BLaER1 treated with 17β-estradiol and CSF1 and Interleukin-3, amounts not matched to agents 10 nM and 100 nM (cell line): ENCODE results near the gene LTBP1.

Source experiments
- H3K27ac ChIP-seq, 11 experiments: shearing (Covaris generic); formaldehyde crosslinking; 2 replicates each; pipeline ENCODE4 v1.8.1; 2022
- H3K27me3 ChIP-seq, 11 experiments: shearing (Covaris generic); formaldehyde crosslinking; 2 replicates each; pipeline ENCODE4 v1.8.1; 2022
- H3K36me3 ChIP-seq, 11 experiments: shearing (Covaris generic); formaldehyde crosslinking; 2 replicates each; pipeline ENCODE4 v1.8.1; 2022
- H3K4me1 ChIP-seq, 10 experiments: shearing (Covaris generic); formaldehyde crosslinking; 2 replicates each; pipeline ENCODE4 v1.8.1; 2022
- H3K4me2 ChIP-seq, 11 experiments: shearing (Covaris generic); formaldehyde crosslinking; 2 replicates each; pipeline ENCODE4 v1.8.1; 2022
- H3K4me3 ChIP-seq, 10 experiments: shearing (Covaris generic); formaldehyde crosslinking; 2 replicates each; pipeline ENCODE4 v1.8.1; 2022
- H3K9ac ChIP-seq, 11 experiments: shearing (Covaris generic); formaldehyde crosslinking; 2 replicates each; pipeline ENCODE4 v1.8.1; 2022
- H3K9me3 ChIP-seq, 11 experiments: shearing (Covaris generic); formaldehyde crosslinking; replicated peaks in 1 of 11; 2 replicates each; pipeline ENCODE4 v1.8.1; 2022
- H4K20me1 ChIP-seq, 11 experiments: shearing (Covaris generic); formaldehyde crosslinking; 2 replicates each; pipeline ENCODE4 v1.8.1; 2022
- Cebpa-rat ChIP-seq, 11 experiments: shearing (Covaris generic); IDR thresholded peaks; 2 replicates each; pipeline ENCODE4 v1.8.1; 2022

Gene LTBP1

DNA sequence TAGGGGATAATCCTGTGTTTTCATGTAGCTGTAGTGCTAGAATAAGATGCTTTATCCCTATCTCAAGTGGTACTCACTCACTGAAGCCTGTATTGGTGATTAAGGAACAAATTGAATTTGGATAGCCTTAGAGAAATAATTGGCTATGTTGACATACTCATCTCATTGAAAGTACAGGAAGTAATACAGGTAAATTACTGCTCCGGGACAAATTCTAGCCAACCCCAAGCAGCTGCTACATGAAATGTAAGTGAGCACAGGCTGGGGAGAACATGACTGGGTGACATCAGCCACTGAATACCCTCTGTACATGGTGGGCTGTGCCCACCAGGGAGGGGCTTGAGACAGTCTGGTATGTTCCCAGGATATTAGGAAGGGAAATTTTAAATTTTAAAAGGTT is 341.3 kb downstream of the LTBP1 start:
- Histone ChIP-seq H3K36me3 (no peaks in the 10 kb centered on the region), H4K20me1 (no peaks in the 10 kb centered on the region), H3K9ac (no peak overlapping the region), H3K27me3 (no peaks in the 10 kb centered on the region), H3K4me3 (no peak overlapping the region), H3K4me2 (no peak overlapping the region), H3K4me1 (peaks cover 0 to 10% (median 7%) of the 10 kb centered on the region in 10 experiments; a peak in 10 of 20 replicates), H3K27ac (no peak overlapping the region), H3K9me3 (no peaks in the 10 kb centered on the region)
- TF ChIP-seq Cebpa-rat (IDR thresholded peaks at IDR 0.05): no peak

DNA sequence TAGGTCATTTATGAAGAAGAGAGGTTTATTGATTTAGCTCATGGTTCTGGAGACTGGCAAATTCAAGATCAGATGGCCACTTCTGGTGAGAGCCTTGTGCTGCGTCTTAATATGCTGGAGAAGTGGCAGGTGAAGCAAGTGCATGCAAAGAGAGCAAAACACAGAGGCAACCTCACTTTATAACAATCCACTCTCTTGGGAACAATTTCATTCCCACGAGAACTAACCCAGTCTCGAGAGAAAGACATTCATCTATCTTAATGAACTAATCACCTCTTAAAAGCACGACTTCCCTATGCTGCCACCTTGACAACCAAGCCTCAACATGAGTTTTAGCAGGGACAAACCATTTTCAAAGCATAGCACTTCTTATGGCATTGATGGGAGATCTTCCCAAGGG is 343.2 kb downstream of the LTBP1 start:
- Histone ChIP-seq H3K36me3 (no peaks in the 10 kb centered on the region), H3K4me1 (peaks cover 0 to 10% (median 7%) of the 10 kb centered on the region in 10 experiments; a peak in 10 of 20 replicates), H3K9me3 (no peaks in the 10 kb centered on the region), H4K20me1 (no peaks in the 10 kb centered on the region), H3K27me3 (no peaks in the 10 kb centered on the region), H3K27ac (no peak overlapping the region), H3K4me3 (no peak overlapping the region), H3K9ac (no peak overlapping the region), H3K4me2 (no peak overlapping the region)
- TF ChIP-seq Cebpa-rat (IDR thresholded peaks at IDR 0.05): no peak

DNA sequence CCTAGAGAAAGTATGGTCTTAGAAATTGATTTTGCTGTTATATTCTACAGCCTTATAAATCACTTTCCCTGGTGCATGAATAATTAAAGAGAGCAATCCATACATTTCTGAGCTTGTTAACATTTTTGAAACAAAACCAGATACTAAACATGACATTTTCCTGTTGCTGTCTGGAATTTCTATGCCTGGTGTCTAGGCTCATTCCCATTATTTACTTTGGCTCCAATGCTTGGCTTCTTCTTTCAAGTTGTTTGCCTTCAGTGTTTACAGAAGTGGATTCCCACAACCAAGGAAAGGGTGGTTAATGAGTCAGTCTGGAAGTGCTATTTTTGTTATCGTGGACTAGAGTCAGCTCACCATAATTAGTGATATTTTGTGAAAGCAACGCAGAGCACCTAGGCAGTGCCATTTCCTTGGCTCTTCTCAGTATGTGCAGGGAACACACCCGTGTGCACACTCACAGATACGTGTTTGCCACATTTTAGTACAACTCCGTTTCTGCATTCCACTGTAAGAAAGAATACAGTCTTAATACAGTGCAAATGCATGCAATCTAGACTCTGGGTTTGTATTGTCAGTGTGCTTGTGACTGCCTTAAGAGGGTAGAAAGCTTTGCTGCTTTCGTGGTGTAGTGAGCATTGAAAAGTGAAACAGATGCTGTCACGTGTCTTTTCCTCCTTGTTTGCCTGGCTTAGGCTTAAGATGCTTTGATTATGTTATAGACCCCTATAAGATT is 344.7 kb downstream of the LTBP1 start:
- no peak overlapping the region for H3K9ac ChIP-seq
- H3K27ac ChIP-seq: no peak overlapping the region

DNA sequence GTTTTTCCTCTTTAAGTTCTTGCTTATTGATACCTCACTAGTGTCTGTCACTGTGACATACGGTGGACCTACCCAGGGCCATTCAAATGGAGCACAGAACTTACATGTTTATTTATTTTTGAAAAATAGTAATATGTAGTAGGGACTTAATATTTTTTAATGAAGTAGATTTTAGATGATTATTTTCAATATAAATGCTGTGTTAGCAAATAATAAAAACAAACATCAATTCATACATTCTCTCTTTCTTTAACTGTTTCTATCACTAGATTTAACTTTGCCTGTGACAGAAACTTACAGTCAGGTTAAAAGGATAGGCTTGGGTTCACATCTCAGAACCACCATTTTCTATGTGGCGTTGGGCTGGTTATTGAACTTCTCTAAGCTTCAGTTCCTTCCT is 345.3 kb downstream of the LTBP1 start:
- no peaks in the 10 kb centered on the region for H3K36me3 ChIP-seq

More for the DNA sequence above, 344.7 kb downstream of the LTBP1 start:
- no peaks in the 10 kb centered on the region for H3K9me3 ChIP-seq
- no peak overlapping the region for H3K4me3 ChIP-seq
- H4K20me1 ChIP-seq: no peaks in the 10 kb centered on the region
- no peak for TF ChIP-seq Cebpa-rat (IDR thresholded peaks at IDR 0.05)
- H3K4me1 ChIP-seq: peaks cover 0 to 10% (median 7%) of the 10 kb centered on the region in 10 experiments; a peak in 10 of 20 replicates
- no peaks in the 10 kb centered on the region for H3K36me3 ChIP-seq
- peak overlapping the region in 5 of 11 experiments; percentile 21 to 73 (median 63); a peak in 9 of 22 replicates for H3K4me2 ChIP-seq
- no peaks in the 10 kb centered on the region for H3K27me3 ChIP-seq

DNA sequence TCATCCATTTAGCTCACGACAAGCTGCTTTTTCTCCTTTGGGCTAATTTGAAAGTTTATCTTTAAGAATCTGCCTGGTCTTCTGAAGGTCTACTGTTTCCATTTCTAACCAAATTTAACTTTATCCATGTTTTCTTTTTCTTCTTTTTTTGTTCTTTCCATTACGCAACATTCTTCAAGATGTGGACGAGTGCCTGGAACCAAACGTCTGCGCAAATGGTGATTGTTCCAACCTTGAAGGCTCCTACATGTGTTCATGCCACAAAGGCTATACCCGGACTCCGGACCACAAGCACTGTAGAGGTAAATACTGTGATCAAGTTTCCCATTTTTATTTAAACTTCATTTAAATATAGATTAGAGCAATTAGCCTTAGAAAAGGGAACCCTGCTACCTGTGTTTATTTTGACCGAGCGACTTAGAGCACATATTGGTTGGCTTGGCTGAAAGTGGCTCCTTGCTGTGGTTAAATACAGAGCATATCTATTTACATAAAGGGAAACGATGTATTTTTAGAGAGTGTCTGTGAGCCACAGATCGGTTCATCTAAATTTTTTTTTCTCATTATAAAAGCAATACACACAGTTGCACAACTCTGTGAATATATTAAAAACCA is 346.3 kb downstream of the LTBP1 start:
- H3K36me3 ChIP-seq: no peaks in the 10 kb centered on the region
- peaks cover 0 to 10% (median 7%) of the 10 kb centered on the region in 10 experiments; a peak in 10 of 20 replicates for H3K4me1 ChIP-seq
- no peaks in the 10 kb centered on the region for H4K20me1 ChIP-seq
- no peak overlapping the region for H3K4me3 ChIP-seq
- H3K27ac ChIP-seq: no peak overlapping the region
- peak in 6 of 11 experiments; percentile 17 to 82 (median 43); a peak in 6 of 22 replicates for TF ChIP-seq Cebpa-rat (IDR thresholded peaks at IDR 0.05)
- H3K9me3 ChIP-seq: no peaks in the 10 kb centered on the region
- H3K4me2 ChIP-seq: no peak overlapping the region
- H3K9ac ChIP-seq: no peak overlapping the region
- no peaks in the 10 kb centered on the region for H3K27me3 ChIP-seq

More for the DNA sequence above, 345.3 kb downstream of the LTBP1 start:
- Histone ChIP-seq H3K27me3 (no peaks in the 10 kb centered on the region), H4K20me1 (no peaks in the 10 kb centered on the region), H3K4me3 (no peak overlapping the region), H3K9ac (no peak overlapping the region), H3K9me3 (no peaks in the 10 kb centered on the region), H3K27ac (no peak overlapping the region), H3K4me1 (peaks cover 0 to 10% (median 7%) of the 10 kb centered on the region in 10 experiments; a peak in 10 of 20 replicates), H3K4me2 (peak overlapping the region in 4 of 11 experiments; percentile 53 to 73 (median 64); a peak in 5 of 22 replicates)
- no peak for TF ChIP-seq Cebpa-rat (IDR thresholded peaks at IDR 0.05)

DNA sequence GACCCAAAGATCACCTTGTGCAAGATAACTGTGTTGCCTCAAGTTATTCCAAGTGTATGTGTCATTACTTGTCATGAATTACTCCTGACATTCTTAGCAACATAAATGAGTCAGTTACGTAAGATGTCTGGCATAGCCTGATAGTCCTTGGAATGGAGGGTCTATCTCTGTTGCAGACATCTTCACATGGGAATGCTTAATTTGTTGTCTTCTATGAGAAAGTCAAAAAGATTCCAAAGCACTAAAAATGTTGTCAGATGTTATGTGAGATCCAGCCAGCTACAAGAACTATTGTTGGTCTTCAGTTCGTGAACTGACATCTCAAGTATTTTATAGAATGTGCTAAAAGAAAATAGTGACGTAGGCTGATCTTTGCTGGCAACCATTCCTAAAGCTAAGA is 351.5 kb downstream of the LTBP1 start:
- no peaks in the 10 kb centered on the region for H3K36me3 ChIP-seq
- H4K20me1 ChIP-seq: no peaks in the 10 kb centered on the region
- no peaks in the 10 kb centered on the region for H3K9me3 ChIP-seq
- no peak overlapping the region for H3K27ac ChIP-seq
- no peaks in the 10 kb centered on the region for H3K27me3 ChIP-seq
- no peak overlapping the region for H3K4me3 ChIP-seq
- no peak overlapping the region for H3K9ac ChIP-seq
- no peaks in the 10 kb centered on the region; a peak in 2 of 20 replicates for H3K4me1 ChIP-seq
- no peak for TF ChIP-seq Cebpa-rat (IDR thresholded peaks at IDR 0.05)
- no peak overlapping the region for H3K4me2 ChIP-seq

DNA sequence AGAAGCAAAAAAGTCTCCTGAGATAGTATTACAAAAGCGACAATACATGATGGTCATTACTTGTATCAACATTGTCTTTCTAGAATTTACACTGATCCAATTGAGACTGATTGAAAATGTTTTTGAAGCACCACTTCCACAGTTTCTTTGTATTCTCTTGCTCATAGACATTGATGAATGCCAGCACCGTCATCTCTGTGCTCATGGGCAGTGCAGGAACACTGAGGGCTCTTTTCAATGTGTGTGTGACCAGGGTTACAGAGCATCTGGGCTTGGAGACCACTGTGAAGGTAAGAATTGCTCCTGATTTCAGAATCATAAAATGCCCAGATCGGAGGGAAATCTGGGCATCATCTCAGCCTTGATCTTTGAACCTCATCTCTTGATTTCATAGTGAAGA is 354.6 kb downstream of the LTBP1 start:
- Histone ChIP-seq H4K20me1 (no peaks in the 10 kb centered on the region), H3K4me2 (no peak overlapping the region), H3K36me3 (no peaks in the 10 kb centered on the region), H3K4me3 (no peak overlapping the region), H3K4me1 (no peaks in the 10 kb centered on the region), H3K27ac (no peak overlapping the region), H3K9me3 (no peaks in the 10 kb centered on the region), H3K9ac (no peak overlapping the region), H3K27me3 (no peaks in the 10 kb centered on the region)
- TF ChIP-seq Cebpa-rat (IDR thresholded peaks at IDR 0.05): no peak

DNA sequence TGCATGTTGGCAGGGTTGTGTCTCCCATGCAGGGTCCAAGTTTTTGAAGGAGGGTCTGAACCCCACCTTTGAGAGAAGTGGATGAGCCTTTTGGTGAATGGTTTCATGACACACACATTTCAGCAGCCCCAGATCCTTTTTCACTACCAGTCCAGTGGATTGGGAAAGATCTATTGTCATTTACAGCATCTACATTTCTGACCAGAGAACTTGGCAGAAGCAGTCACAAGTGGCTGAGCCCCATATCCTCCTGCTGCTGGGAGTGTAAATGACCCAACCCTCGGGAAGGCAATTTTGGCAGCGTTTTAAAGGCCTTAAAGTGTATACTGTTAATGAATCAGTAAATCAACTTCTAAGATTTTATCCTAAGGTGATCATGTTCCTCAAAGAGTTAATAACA is 355.6 kb downstream of the LTBP1 start:
- TF ChIP-seq Cebpa-rat (IDR thresholded peaks at IDR 0.05): no peak
- no peaks in the 10 kb centered on the region for H3K9me3 ChIP-seq
- H4K20me1 ChIP-seq: no peaks in the 10 kb centered on the region
- no peak overlapping the region for H3K9ac ChIP-seq
- no peak overlapping the region for H3K4me3 ChIP-seq
- H3K36me3 ChIP-seq: no peaks in the 10 kb centered on the region
- no peak overlapping the region for H3K27ac ChIP-seq
- no peaks in the 10 kb centered on the region for H3K4me1 ChIP-seq
- no peaks in the 10 kb centered on the region for H3K27me3 ChIP-seq
- no peak overlapping the region for H3K4me2 ChIP-seq

DNA sequence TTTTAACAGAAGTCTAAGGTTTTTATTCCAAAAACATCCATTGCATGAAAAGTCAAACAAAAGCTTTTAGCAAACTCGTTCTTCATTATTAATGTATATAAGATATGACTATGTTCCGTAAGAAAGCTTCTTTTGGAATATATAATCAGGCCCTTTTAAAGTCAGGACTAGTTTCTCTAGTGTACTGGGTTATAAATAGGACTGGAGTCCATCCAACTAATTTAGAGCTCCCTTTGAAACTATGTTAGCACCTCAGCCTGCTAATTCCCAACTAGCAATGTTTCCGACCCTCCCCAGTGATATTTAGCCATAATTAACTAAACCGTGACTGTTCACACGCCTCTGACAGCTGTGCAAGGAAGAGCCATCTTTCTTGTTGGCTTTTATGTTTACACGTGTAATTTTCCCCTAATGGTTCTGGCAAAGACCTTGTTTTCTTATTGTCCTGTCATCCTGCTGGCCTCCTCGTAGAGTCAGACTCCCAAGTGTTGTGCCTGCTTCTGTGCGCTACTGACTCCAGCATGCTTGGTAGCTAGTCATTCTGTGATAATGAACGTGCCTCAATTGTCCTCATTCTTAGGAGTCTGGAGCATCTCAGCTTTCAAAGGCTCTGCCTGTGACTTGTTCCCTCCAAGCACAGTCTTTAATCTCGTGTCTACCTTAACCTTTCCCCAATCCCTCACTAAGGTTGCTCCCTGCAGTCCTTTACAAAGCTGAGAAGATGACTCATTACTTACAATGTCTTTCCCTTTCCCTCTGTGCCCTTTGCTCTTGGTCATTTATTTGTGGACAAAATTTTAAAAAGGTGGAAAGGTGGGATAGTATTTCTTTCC is 357.5 kb downstream of the LTBP1 start:
- Histone ChIP-seq H3K36me3 (no peaks in the 10 kb centered on the region), H3K9ac (no peak overlapping the region), H3K4me2 (no peak overlapping the region), H3K27ac (no peak overlapping the region), H3K27me3 (no peaks in the 10 kb centered on the region), H3K4me3 (no peak overlapping the region), H3K4me1 (no peaks in the 10 kb centered on the region), H3K9me3 (no peaks in the 10 kb centered on the region), H4K20me1 (no peaks in the 10 kb centered on the region)
- no peak for TF ChIP-seq Cebpa-rat (IDR thresholded peaks at IDR 0.05)
